NCI-H2029 (cell line): ENCODE results near the gene SLC26A8.
"Not testable (repeated sequence)": the region's sequence is repeated elsewhere in the genome, so short reads cannot be mapped to it uniquely, and the experiment has no call there.

Experiments used
- DNase-seq: peaks from one replicate; lab custom pipeline; 2025; lab: John Stamatoyannopoulos, UW

Gene SLC26A8

DNA sequence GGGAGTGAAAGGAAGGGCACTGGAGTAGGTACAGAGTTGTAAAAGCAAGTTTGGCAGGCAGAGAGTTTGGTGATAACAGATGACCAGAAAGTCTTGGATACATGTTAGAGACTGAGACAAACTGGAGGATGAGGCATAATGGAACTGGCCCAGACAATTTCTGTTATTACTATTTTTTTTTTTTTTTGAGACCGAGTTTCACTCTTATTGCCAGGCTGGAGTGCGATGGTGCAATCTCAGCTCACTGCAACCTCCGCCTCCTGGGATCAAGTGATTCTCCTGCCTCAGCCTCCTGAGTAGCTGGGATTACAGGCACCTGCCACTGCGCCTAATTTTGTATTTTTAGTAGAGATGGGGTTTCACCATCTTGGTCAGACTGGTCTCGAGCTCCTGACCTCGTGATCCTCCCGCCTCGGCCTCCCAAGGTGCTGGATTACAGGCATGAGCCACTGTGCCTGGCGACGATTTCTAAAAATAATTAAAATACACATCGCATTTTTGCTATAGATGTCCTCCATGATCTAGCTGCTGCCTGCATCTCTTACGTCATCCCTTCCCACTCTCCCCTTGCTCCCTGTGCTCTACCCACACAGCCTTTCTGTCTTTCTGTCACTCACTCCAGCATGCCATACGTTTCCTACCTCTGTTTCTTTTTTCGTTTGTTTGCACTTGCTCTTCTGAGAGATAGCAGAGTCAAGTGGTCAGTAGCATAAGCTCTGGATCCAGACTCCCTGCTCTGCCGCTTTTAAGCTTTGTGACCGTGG, 26.7 kb upstream of the SLC26A8 start:
- no peak for DNase-seq

DNA sequence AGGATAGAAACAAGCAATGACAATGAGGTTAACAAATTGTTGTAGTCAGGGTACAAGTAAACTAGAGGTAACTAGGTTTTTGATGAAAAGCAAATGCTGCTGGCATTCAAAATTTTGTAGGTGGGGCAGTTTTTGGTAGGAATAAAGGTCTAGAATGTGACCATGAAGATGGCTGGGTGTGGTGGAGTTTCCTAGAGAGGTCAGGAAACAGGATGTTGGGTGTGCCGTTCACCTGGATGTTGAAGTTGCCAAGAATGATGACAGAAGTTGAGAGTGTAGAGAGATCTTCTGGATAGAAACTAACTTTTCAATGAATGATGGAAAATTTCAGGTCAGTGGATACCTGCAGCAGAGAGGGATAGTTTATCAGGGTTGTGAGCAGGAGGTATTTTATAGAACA, 25.9 kb upstream of the SLC26A8 start:
- no peak for DNase-seq

DNA sequence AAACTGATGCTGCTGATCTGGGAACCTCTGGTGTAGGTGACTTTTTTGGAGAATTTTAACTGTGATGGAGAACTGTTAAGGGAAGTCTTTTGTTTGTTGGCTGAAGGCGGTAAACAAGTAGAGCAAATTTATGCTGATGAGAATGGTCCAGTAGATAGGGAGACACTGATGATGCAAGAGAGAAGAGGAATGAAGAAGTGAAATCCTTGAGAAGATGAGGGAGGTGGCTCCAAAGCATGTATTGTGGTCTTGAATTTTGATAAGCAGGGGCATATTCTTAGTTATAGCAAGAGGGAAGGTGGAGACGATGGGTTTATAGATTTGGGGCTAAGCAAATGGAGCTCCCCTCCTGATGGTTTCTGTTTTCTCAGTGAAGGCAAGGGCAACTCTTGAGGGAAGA, 25.1 kb upstream of the SLC26A8 start:
- no peak for DNase-seq

DNA sequence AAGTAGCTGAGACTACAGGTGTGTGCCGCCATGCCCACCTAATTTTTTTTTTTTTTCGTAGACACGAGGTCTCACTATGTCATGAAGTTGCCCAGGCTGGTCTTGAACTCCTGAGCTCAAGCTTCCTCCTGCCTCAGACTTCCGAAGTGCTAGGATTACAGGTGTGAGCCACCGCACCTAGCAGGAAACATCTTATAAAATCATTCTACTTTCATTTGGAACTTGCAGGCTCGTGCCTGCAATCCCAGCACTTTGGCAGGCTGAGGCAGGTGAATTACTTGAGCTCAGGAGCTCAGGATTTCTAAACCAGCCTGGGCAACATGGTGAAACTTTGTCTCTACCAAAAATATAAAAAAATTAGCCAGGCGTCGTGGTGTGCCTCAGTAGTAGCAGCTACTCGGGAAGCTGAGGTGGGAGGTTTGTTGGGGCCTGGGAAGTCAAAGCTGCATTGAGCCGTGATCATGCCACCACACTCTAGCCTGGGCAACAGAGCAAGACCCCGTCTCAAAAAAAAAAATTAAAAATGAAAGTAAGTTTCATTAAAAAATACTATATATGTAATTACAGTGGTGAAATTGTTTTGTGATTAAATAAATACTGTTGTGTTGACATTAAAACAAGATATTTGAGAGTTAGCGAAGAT, 18.3 kb upstream of the SLC26A8 start:
- DNase-seq: no peak

- DNase-seq: no peak
Measured at GRCh38 chr6:36040958-36041357, 16.5 kb upstream of the SLC26A8 start.

DNA sequence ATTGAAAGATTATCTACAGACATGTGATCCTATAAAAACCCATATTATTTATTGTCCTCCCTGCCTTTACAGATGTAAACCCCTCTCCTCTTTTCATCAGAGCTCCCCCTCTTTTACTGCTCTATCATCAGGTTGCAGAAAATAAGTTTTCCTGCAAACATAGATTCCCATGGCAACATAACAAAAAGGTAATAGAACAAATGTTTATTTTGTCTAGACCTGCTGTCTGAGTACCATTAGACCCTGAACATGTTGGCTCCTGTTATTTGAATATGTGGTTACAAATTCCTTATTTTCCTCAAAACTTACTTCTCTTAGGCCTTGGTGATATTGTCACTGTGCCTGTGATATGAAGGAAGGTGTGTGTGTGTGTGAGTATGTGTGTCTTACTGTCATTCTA, 14.7 kb upstream of the SLC26A8 start:
- peak; percentile 36 for DNase-seq

DNA sequence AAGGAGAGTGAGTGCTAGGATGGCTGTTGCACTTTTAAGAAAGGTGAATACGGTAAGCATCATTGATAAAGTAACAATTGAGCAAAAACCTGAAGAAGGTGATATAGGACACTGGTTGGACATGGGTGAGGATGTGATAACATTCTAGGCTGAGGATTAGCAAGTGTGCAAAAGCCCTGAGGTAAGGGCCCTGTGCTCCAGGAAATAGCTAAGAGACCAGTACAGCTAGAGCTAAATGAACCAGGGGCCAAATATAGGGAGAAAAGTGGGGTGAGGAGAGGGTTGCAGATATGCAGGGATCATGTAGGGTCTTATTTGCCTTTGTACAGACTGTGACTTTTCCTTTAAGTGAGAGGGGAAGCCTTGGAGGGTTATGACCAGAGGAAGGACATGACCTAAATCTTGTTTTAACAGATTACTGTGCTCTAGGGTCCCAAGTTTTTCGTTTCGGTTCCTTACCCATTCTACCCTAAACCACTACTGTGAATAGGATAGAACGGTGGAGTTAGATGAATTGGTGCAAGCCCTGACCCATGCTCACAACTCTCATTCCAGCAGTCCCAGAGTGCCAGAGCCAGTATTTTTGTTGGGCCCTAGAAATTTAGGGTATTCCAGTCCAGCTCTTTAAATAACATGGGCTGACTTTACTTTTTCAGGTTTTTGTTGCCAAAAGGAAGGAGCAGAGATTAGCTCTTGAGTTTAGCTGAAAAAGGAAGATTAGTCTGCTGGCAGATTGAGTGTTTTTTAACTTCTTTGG, 13.9 kb upstream of the SLC26A8 start:
- DNase-seq: no peak

GRCh38 chr6:36035225-36035624, 10.8 kb upstream of the SLC26A8 start:
- no peak for DNase-seq

DNA sequence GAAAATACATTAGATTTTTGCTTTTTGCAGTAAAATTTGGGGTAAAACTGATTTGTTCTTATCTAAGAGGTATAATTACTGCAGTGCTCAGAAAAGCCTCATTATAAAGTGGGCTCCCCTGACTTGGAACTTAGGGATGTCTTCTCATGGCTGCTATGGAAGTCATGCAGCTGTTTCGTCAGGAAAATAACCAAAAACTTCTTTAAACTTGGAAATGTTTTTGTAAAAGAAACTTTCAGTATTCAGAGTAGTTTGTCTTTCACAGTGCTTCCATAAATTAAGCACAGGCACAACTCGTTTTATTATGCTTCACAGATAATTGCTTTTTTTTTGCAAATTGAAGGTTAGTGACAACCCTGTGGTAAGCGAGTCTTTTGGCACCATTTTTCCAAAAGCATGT, 10.0 kb upstream of the SLC26A8 start:
- DNase-seq: no peak

DNA sequence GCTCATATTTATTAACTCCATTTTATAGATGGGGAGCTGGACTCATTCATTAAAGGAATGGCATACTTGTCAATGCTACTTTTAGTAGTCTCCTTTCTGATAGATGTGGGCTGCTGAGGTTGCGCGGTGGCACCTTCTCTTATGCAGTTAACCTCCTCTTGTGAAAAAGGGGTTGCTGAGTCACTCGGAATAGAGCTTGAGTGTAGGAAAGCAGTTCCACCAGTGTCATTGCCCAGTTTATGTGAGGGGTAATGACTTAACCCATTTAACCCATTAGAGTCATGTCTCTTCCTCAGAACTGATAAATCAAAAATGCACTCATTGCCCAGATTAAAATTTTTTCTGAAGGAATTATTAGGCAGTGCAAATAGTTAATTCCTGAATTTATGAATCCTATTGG, 9.5 kb upstream of the SLC26A8 start:
- no peak for DNase-seq

GRCh38 chr6:36033144-36033543, 8.7 kb upstream of the SLC26A8 start:
- not testable (repeated sequence) for DNase-seq

- DNase-seq: no peak
Measured at GRCh38 chr6:36032261-36032660, 7.8 kb upstream of the SLC26A8 start.

DNA sequence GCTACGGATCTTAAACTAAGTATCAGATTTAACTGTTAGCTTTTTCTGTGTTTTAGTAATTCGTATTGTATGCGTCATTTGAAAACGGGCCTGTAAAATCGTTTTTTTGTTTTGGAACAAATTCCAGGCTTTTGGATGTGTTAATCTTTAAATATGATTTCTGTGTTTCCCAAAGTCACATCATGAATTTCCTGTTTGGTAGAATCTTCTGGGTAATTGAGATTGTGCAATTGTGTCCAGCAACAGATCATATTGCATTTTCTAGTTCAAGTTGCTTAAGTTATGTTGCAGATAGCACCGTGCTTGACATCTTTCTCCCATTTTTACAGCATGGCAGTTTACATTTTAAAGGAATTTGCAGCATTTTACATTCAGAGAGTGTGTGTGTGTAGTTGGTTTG, 5.0 kb upstream of the SLC26A8 start:
- no peak for DNase-seq

- peak; percentile 43 for DNase-seq
Measured at GRCh38 chr6:36028877-36029324, 4.5 kb upstream of the SLC26A8 start.

DNA sequence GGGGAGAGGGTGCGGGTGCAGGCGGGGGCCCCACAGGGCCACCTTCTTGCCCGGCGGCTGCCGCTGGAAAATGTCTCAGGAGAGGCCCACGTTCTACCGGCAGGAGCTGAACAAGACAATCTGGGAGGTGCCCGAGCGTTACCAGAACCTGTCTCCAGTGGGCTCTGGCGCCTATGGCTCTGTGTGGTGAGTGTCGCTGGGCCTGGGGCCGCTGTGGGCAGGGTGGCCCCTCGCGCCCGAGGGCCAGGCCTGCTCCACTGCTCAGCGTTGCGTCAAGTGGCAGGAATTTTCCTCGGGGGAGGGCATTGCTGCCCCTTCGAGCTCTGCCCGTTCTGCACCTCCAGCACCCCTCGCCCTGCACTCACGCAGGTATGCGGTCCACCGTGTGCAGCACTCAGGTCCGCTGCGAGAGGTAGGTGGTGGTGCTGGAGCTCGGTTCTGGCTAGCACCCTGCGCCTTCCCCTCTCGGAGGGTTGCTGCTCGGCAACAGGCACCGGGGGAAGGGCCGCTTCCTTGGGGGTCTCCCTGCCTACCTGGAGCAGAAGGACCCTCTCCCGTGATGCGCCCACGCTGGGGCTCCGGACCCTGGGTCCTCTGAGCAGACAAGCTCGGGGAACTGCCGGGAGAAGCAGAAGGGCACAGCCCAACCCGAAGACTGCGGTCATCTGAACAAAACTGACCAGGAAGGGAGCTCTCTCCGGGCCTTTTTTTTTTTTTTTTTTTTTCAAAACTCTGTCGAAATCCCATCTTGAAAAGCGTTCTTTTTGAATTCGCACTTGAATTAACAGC, 3.8 kb upstream of the SLC26A8 start:
- DNase-seq: no peak

- peak; percentile 99 for DNase-seq
Measured at GRCh38 chr6:36027501-36028087, 3.2 kb upstream of the SLC26A8 start, which contains the start of gene MAPK14. Gene MAPK14, plus strand, starts transcription at chr6:36027808. Its CDS starts 350 bp downstream, at chr6:36028158.

DNA sequence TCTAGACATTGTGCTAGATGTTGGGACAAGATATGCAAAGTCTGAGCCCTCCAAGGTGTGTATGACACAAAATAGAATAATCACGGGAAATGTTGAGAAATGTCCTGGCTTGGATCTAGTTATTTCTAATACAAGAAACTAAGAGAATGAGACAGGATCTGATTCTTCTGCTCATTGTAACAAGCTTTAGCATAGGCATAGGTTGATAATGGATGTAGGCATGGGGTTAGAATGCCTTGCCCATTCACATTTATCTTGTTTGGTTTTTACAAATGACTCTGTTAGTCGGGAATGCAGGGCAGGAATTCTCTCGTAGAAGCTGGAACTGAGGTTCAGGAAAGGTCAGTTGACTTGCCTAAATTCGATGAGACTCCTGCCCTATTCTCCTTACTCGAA, 1.5 kb upstream of the SLC26A8 start:
- DNase-seq: no peak

- DNase-seq: no peak
Measured at GRCh38 chr6:36025260-36025931, 955 bp upstream of the SLC26A8 start.

DNA sequence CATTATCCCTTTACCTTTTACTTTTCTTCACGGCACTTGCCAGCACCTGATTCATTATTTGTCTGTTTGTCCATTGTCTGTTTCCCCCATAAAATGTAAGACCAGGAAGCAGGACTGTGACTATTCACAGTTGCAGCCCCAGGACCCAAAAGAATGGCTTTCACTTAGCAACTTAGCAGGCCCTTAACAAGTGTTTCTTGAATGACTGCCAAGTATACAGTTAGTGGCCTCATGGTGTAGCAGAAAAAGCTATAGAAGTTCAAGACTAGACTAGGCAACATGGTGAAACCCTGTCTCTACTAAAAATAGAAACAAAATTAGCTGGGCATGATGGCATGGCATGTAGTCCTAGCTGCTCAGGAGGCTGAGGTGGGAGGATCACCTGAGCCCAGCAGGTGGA, 4.3 kb downstream of the SLC26A8 start:
- no peak for DNase-seq

DNA sequence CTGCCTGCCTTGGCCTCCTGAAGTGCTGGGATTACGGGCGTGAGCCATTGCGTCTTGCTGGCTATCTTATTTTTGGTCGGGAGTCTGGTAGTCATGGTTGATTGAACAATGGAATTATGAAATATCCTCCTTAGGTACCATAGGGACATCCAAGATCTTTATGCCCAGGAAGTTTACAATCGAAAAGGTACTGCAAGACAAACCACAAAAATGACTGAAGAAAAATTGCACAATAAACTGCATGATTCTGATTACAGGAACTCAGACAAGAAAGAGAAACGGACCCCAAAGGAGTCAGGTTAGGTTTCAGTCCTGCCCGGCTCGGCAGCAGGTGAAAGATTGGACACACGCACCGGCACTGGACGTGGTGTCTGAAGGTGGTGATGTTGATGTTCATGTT, 5.3 kb downstream of the SLC26A8 start:
- no peak for DNase-seq

DNA sequence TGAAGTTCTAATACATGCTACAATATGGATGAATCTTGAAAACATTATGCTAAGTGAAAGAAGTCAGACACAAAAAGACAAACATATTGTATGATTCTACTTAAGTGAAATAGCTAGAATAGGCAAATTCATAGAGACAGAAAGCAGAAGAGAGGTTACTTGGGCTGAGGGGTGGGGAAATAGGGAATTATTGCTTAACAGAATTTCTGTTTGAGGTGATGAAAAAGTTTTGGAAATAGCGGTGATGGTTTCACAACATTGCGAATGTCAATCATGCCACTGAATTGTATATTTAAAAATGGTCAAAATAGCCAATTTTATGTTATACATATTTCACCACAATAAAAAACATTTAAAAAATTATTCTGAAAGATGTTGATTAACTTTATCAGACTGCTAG, 6.1 kb downstream of the SLC26A8 start:
- no peak for DNase-seq
